Fibroblast of the conjunctiva (primary cell): ENCODE results near the gene TCF12.

Experiments
- DNase-seq: peaks from one replicate; pipeline ENCODE4 v3.0.0-alpha.2; 2010; ENCODE audit warnings: low read depth

The TCF12 gene

GRCh38 chr15:57297630-57298029 is 379.2 kb downstream of the TCF12 start:
- DNase-seq: no peak

GRCh38 chr15:57298204-57298603 is 379.8 kb downstream of the TCF12 start:
- DNase-seq: no peak

GRCh38 chr15:57298843-57299550 is 380.6 kb downstream of the TCF12 start:
- no peak for DNase-seq

GRCh38 chr15:57301307-57301706 is 382.9 kb downstream of the TCF12 start:
- DNase-seq: no peak

GRCh38 chr15:57302640-57303257 is 384.3 kb downstream of the TCF12 start:
- no peak for DNase-seq

- no peak for DNase-seq
These were observed 386.6 kb downstream of the TCF12 start for GRCh38 chr15:57305009-57305408.

- no peak for DNase-seq
These were observed 387.9 kb downstream of the TCF12 start for GRCh38 chr15:57306161-57306943.

GRCh38 chr15:57306944-57307411 is 388.5 kb downstream of the TCF12 start:
- no peak for DNase-seq

- DNase-seq: no peak
These were observed 389.2 kb downstream of the TCF12 start for GRCh38 chr15:57307527-57308169.

- no peak for DNase-seq
These were observed 389.7 kb downstream of the TCF12 start for GRCh38 chr15:57308170-57308545.

- DNase-seq: no peak
These were observed 391.7 kb downstream of the TCF12 start for GRCh38 chr15:57309856-57310760.

- no peak for DNase-seq
These were observed 392.4 kb downstream of the TCF12 start for GRCh38 chr15:57310876-57311275.

- DNase-seq: no peak
These were observed 393.5 kb downstream of the TCF12 start for GRCh38 chr15:57312006-57312317.

GRCh38 chr15:57312318-57313133 is 394.1 kb downstream of the TCF12 start:
- DNase-seq: no peak

- DNase-seq: no peak
These were observed 394.7 kb downstream of the TCF12 start for GRCh38 chr15:57313134-57313483.

- no peak for DNase-seq
These were observed 395.8 kb downstream of the TCF12 start for GRCh38 chr15:57314221-57314620.

GRCh38 chr15:57316451-57316850 is 398.0 kb downstream of the TCF12 start:
- DNase-seq: no peak

- no peak for DNase-seq
These were observed 400.9 kb downstream of the TCF12 start for GRCh38 chr15:57319226-57319918.

GRCh38 chr15:57319919-57320560 is 401.6 kb downstream of the TCF12 start:
- no peak for DNase-seq
